ENCODE measurements around the gene CFP. TPM values are rescaled to one million over a fixed set of nuclear protein-coding genes. Genes with fewer than 3 reads are reported as not detected.
A peak's percentile ranks its signal among the peaks of the same experiment; 100 is the strongest.

The CFP gene
- total and polyA plus RNA-seq, 2 experiments from 2014 or later, result 0.09 to 0.13 TPM

GRCh38 chrX:47625365-47625764, 4.4 kb downstream of the CFP start:
- H3K27ac ChIP-seq, result no peak overlapping the region
- H3K27me3 ChIP-seq, result peaks cover 3% of the 10 kb centered on the region
- TF ChIP-seq CTCF (IDR thresholded peaks at IDR 0.05; ENCODE audit: low read depth, low read length), result no peak
- no peaks in the 10 kb centered on the region for H3K4me1 ChIP-seq (ENCODE audit: low read depth)
- DNase-seq (ENCODE audit: low read depth in 1 of 2, low spot score in 1 of 2), result no peak
- H3K9me3 ChIP-seq (ENCODE audit: low read depth), result no peaks in the 10 kb centered on the region
- no peaks in the 10 kb centered on the region for H3K36me3 ChIP-seq
- no peak overlapping the region for H3K4me3 ChIP-seq

GRCh38 chrX:47623540-47624027, 6.1 kb downstream of the CFP start:
- peak; percentile 82 to 84 for DNase-seq (ENCODE audit: low read depth in 1 of 2, low spot score in 1 of 2)
- Histone ChIP-seq H3K36me3 (no peaks in the 10 kb centered on the region), H3K27ac (no peak overlapping the region), H3K4me3 (peak overlapping the region; percentile 15), H3K27me3 (peaks cover 8% of the 10 kb centered on the region), H3K9me3 (ENCODE audit: low read depth) (no peaks in the 10 kb centered on the region), H3K4me1 (ENCODE audit: low read depth) (no peaks in the 10 kb centered on the region)
- no peak for TF ChIP-seq CTCF (IDR thresholded peaks at IDR 0.05; ENCODE audit: low read depth, low read length)

- H3K4me1 ChIP-seq (ENCODE audit: low read depth), result no peaks in the 10 kb centered on the region
- no peak for DNase-seq (ENCODE audit: low read depth in 1 of 2, low spot score in 1 of 2)
- H3K27me3 ChIP-seq, result peaks cover 8% of the 10 kb centered on the region
- H3K27ac ChIP-seq, result no peak overlapping the region
- no peaks in the 10 kb centered on the region for H3K36me3 ChIP-seq
- no peak for TF ChIP-seq CTCF (IDR thresholded peaks at IDR 0.05; ENCODE audit: low read depth, low read length)
- no peak overlapping the region for H3K4me3 ChIP-seq
- H3K9me3 ChIP-seq (ENCODE audit: low read depth), result no peaks in the 10 kb centered on the region
Measured at GRCh38 chrX:47621851-47622250, 7.9 kb downstream of the CFP start.

GRCh38 chrX:47620303-47620685, 9.4 kb downstream of the CFP start:
- Histone ChIP-seq H3K4me3 (no peak overlapping the region), H3K9me3 (ENCODE audit: low read depth) (no peaks in the 10 kb centered on the region), H3K4me1 (ENCODE audit: low read depth) (no peaks in the 10 kb centered on the region), H3K36me3 (no peaks in the 10 kb centered on the region), H3K27ac (no peak overlapping the region), H3K27me3 (peaks cover 8% of the 10 kb centered on the region)
- no peak for DNase-seq (ENCODE audit: low read depth in 1 of 2, low spot score in 1 of 2)
- TF ChIP-seq CTCF (IDR thresholded peaks at IDR 0.05; ENCODE audit: low read depth, low read length), result no peak

DNA sequence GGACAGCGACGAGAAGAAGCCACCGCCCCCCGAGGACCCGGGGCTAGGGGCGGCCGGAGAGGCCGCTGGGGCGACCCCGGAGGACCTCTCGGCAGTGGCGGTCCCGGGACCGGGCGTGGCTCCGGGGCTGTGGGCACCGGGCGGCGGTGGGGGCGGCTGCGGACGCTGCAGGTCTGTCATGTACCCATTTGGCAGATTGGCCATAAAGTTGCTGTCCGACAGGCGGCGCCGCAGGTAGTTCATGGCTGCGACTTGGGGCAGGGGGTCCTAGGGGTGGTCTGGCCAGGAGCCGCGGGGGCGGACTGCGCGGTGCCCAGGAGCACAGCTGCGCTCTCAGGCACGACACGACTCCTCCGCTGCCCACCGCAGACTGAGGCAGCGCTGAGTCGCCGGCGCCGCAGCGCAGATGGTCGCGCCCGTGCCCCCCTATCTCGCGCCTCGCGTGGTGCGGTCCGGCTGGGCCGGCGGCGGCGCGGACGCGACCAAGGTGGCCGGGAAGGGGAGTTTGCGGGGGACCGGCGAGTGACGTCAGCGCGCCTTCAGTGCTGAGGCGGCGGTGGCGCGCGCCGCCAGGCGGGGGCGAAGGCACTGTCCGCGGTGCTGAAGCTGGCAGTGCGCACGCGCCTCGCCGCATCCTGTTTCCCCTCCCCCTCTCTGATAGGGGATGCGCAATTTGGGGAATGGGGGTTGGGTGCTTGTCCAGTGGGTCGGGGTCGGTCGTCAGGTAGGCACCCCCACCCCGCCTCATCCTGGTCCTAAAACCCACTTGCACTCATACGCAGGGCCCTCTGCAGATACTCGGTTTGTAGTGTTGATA, 10.0 kb downstream of the CFP start, which contains the start of gene SYN1:
SYN1 (minus strand) TSS at position 372 of the 817 bp plus-strand sequence; CDS start at position 243, 129 bp downstream.
- Histone ChIP-seq H3K27ac (no peak within 1 kb of the TSS), H3K4me3 (no peak within 1 kb of the TSS), H3K36me3 (no peaks in the 10 kb centered on the region), H3K9me3 (ENCODE audit: low read depth) (no peaks in the 10 kb centered on the region), H3K27me3 (peaks cover 8% of the 10 kb centered on the region), H3K4me1 (ENCODE audit: low read depth) (no peaks in the 10 kb centered on the region)
- TF ChIP-seq CTCF (IDR thresholded peaks at IDR 0.05; ENCODE audit: low read depth, low read length), result no peak
- peak; percentile 88 to 90 for DNase-seq (ENCODE audit: low read depth in 1 of 2, low spot score in 1 of 2)
